HEK293T (cell line): Measurements from ENCODE around the gene BTBD1.

Experiments
- BHLHE40 ChIP-seq: fragments of 450-650 bp; IDR thresholded peaks from 2 replicates; pipeline ENCODE4 v1.6.1; 2016; ENCODE audit warnings: mild to moderate bottlenecking, moderate library complexity, borderline replicate concordance
- CTBP1 ChIP-seq: fragments of 450-650 bp; IDR thresholded peaks from 2 replicates; pipeline ENCODE4 v1.6.1; 2016; ENCODE audit warnings: borderline replicate concordance
- ELF4 ChIP-seq: fragments of 450-650 bp; IDR thresholded peaks from 2 replicates; pipeline ENCODE4 v1.6.1; 2017; ENCODE audit warnings: antibody characterized with exemption
- FOXK2 ChIP-seq: fragments of 450-650 bp; IDR thresholded peaks from 2 replicates; pipeline ENCODE4 v1.6.1; 2016; ENCODE audit warnings: mild to moderate bottlenecking
- FOXM1 ChIP-seq: fragments of 450-650 bp; IDR thresholded peaks from 2 replicates; pipeline ENCODE4 v1.6.1; 2017; ENCODE audit warnings: mild to moderate bottlenecking, borderline replicate concordance

GRCh38 chr15:83077491-83078230 lies 10.6 kb upstream of the BTBD1 start:
- no peak for TF ChIP-seq CTBP1
- no peak for TF ChIP-seq FOXM1
- no peak for TF ChIP-seq ELF4
- TF ChIP-seq BHLHE40: no peak
- TF ChIP-seq FOXK2: no peak
